ENCODE results near the gene TMEM141. TPM values are rescaled to one million over a fixed set of nuclear protein-coding genes. Genes with fewer than 3 reads are reported as not detected.
"Not testable (repeated sequence)": the region's sequence is repeated elsewhere in the genome, so short reads cannot be mapped to it uniquely, and the experiment has no call there.

The TMEM141 gene
- total RNA-seq, 1 donor from 2014 or later, result 27.8 TPM

DNA sequence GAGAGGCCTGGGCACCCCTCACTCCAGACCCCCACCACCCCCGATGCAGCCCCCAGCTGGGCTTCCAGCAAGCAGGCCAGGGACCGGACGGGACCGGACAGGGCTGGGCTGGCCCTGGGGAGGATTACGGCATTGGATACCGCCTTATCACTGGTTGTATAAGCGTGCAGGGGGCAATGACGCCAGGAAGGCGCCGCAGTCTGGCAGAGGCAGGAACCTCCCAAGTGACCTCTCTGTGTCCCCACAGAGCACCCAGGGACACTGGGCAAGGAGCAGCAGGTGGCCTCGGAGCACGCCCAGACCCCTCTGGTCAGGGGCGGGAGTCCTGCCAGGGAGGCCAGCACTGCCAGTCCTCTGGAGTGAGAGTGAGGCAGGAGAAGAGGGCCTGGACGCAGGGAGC lies 26.1 kb upstream of the TMEM141 start:
- Mint-ChIP-seq H3K27me3 (ENCODE audit: low read depth) (peaks cover 22% of the 10 kb centered on the region), H3K27ac (ENCODE audit: unreplicated experiment) (no peak overlapping the region), H3K4me3 (no peak overlapping the region), H3K4me1 (peaks cover 9% of the 10 kb centered on the region), H3K9me3 (no peaks in the 10 kb centered on the region), H3K36me3 (ENCODE audit: low read depth) (no peaks in the 10 kb centered on the region)
- no peak for DNase-seq (ENCODE audit: low read depth, low spot score)
- no peak for TF ChIP-seq CTCF (conservative IDR thresholded peaks at IDR 0.05)

DNA sequence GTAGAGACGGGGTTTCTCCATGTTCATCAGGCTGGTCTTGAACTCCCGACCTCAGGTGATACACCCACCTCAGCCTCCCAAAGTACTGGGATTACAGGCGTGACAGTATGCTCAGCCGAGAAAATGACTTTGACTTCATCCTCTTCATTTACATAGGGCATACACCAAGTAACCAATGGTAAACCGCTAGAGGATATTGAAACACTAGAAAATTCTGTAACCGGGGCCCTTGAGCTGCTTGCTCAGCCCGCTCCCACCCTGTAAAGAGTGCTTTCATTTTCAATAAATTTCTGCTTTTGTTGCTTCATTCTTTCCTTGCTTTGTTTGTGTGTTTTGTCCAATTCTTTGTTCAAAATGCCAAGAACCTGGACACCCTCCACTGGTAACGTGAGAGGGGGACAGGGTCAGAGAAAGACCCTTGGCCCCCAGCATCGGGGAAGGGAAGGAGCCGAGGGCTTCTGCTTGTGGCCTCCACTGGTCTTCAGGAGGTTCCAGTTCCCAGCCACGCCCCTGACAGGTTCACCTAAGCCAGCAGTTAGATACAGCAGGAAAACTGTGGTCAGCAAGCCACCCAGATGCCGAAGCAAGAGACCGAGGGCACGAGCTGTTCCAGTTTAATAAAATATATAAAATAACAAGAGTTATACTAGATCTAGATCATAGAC lies 25.3 kb upstream of the TMEM141 start:
- not testable (repeated sequence) for H3K4me1 Mint-ChIP-seq; DNase-seq (ENCODE audit: low read depth, low spot score); H3K9me3 Mint-ChIP-seq; H3K36me3 Mint-ChIP-seq (ENCODE audit: low read depth); H3K4me3 Mint-ChIP-seq; H3K27ac Mint-ChIP-seq (ENCODE audit: unreplicated experiment)
- H3K27me3 Mint-ChIP-seq (ENCODE audit: low read depth), result peaks cover 22% of the 10 kb centered on the region

GRCh38 chr9:136766410-136767120 lies 24.6 kb upstream of the TMEM141 start:
- peak; percentile 51 for DNase-seq (ENCODE audit: low read depth, low spot score)
- peak; percentile 68 for TF ChIP-seq CTCF (conservative IDR thresholded peaks at IDR 0.05)
- H3K27me3 Mint-ChIP-seq (ENCODE audit: low read depth), result peaks cover 24% of the 10 kb centered on the region
- H3K4me1 Mint-ChIP-seq; H3K27ac Mint-ChIP-seq (ENCODE audit: unreplicated experiment); H3K4me3 Mint-ChIP-seq; H3K9me3 Mint-ChIP-seq; H3K36me3 Mint-ChIP-seq (ENCODE audit: low read depth): not testable (repeated sequence)

- Mint-ChIP-seq H3K4me3 (no peak overlapping the region), H3K4me1 (peaks cover 4% of the 10 kb centered on the region), H3K27ac (ENCODE audit: unreplicated experiment) (no peak overlapping the region), H3K27me3 (ENCODE audit: low read depth) (peaks cover 24% of the 10 kb centered on the region), H3K9me3 (peaks cover 11% of the 10 kb centered on the region), H3K36me3 (ENCODE audit: low read depth) (no peaks in the 10 kb centered on the region)
- DNase-seq (ENCODE audit: low read depth, low spot score), result peak; percentile 69
- peak; percentile 58 for TF ChIP-seq CTCF (conservative IDR thresholded peaks at IDR 0.05)
Observed at GRCh38 chr9:136769710-136770191, 21.4 kb upstream of the TMEM141 start.

DNA sequence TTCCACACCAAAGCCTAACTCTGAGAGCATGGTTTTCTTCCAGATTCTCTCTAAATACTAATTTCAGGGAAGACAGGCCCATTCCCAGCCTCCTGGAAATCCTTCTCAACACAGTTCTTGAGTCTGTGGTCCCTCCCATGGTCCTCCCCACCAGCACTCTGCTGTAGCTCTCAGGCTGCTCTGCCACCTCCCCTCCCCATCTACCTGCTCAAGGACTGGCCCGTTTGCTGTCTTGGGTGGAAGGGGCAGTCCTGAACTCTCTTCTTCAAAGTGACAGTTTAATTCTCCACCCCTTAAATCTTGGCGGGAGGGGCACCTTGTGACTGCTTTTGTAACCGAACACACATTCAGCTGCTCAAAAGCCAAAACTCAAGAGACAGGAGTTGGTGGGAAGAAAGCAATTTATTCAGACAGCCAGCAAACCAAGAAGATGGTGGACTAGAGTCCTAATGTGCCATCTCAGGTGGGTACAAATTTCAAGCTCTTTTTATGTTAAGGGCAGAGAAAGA lies 19.2 kb upstream of the TMEM141 start:
- peaks cover 22% of the 10 kb centered on the region for H3K27me3 Mint-ChIP-seq (ENCODE audit: low read depth)
- H3K36me3 Mint-ChIP-seq (ENCODE audit: low read depth), result no peaks in the 10 kb centered on the region
- peaks cover 11% of the 10 kb centered on the region for H3K9me3 Mint-ChIP-seq
- DNase-seq (ENCODE audit: low read depth, low spot score), result no peak
- no peak overlapping the region for H3K27ac Mint-ChIP-seq (ENCODE audit: unreplicated experiment)
- H3K4me1 Mint-ChIP-seq, result peaks cover 5% of the 10 kb centered on the region
- no peak overlapping the region for H3K4me3 Mint-ChIP-seq
- no peak for TF ChIP-seq CTCF (conservative IDR thresholded peaks at IDR 0.05)

Data from neural crest cell (in vitro differentiated cells).